ENCODE measurements around the gene EIF4E2. TPM values are rescaled to one million over a fixed set of nuclear protein-coding genes. Genes with fewer than 3 reads are reported as not detected.
A peak's percentile ranks its signal among the peaks of the same experiment; 100 is the strongest.

Gene EIF4E2
- total RNA-seq, 1 experiment from 2014 or later, result 97.8 TPM

- no peak for TF ChIP-seq ESRRA (CRISPR knock-in tag; IDR thresholded peaks at IDR 0.05; ENCODE audit: borderline replicate concordance)
- TF ChIP-seq GABPB1 (CRISPR knock-in tag; IDR thresholded peaks at IDR 0.05), result no peak
- no peak for TF ChIP-seq ERG (CRISPR knock-in tag; IDR thresholded peaks at IDR 0.05)
- TF ChIP-seq, protein P1, sequence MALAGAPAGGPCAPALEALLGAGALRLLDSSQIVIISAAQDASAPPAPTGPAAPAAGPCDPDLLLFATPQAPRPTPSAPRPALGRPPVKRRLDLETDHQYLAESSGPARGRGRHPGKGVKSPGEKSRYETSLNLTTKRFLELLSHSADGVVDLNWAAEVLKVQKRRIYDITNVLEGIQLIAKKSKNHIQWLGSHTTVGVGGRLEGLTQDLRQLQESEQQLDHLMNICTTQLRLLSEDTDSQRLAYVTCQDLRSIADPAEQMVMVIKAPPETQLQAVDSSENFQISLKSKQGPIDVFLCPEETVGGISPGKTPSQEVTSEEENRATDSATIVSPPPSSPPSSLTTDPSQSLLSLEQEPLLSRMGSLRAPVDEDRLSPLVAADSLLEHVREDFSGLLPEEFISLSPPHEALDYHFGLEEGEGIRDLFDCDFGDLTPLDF (CRISPR knock-in tag; IDR thresholded peaks at IDR 0.05), result no peak
- no peak for TF ChIP-seq ZNF121 (CRISPR knock-in tag; IDR thresholded peaks at IDR 0.05)
- no peak for TF ChIP-seq JAZF1 (CRISPR knock-in tag; IDR thresholded peaks at IDR 0.05)
- no peak for TF ChIP-seq MYBL2 (CRISPR knock-in tag; IDR thresholded peaks at IDR 0.05)
- TF ChIP-seq OVOL2 (CRISPR knock-in tag; IDR thresholded peaks at IDR 0.05; ENCODE audit: borderline replicate concordance), result no peak
- TF ChIP-seq, protein P2, sequence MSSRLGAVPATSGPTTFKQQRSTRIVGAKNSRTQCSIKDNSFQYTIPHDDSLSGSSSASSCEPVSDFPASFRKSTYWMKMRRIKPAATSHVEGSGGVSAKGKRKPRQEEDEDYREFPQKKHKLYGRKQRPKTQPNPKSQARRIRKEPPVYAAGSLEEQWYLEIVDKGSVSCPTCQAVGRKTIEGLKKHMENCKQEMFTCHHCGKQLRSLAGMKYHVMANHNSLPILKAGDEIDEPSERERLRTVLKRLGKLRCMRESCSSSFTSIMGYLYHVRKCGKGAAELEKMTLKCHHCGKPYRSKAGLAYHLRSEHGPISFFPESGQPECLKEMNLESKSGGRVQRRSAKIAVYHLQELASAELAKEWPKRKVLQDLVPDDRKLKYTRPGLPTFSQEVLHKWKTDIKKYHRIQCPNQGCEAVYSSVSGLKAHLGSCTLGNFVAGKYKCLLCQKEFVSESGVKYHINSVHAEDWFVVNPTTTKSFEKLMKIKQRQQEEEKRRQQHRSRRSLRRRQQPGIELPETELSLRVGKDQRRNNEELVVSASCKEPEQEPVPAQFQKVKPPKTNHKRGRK (CRISPR knock-in tag; IDR thresholded peaks at IDR 0.05; ENCODE audit: borderline replicate concordance), result no peak
Observed at GRCh38 chr2:232504438-232504837, 46.1 kb upstream of the EIF4E2 start (continued).

DNA sequence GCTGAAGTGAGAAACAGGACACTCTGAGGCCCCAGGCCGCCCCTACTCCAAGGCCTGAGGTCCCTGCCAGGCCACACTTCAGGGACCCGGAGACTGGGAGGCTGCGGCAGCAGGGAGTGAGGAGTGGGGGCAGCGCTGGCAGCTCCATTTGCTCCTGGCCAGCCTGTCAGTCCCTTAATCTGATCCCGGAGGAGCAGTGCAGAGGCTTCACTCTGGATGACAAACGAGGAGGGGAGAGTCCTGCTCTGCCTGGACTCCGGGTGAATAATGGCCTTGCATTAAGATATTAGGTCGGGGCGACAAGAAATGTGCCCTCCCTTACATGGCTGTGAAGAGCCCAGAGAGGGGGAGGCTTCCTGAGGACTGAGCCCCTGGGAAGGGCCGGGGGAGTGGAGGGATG lies 44.6 kb upstream of the EIF4E2 start:
- ChIA-PET POLR2A (no interaction called here), CTCF (interaction anchor here (0.9 to 3.1 kb wide), 2 partner anchors 15 to 18 kb away, joined by 7 to 21 read pairs; partner anchors contain the start of gene PRSS56)
- no peaks in the 10 kb centered on the region for H3K36me3 Mint-ChIP-seq
- no peak for DNase-seq (ENCODE audit: low spot score)
- no peaks in the 10 kb centered on the region for H3K9me3 Mint-ChIP-seq
- peaks cover 45% of the 10 kb centered on the region for H3K27me3 Mint-ChIP-seq (ENCODE audit: low read depth)
- ATAC-seq, result peak; percentile 7; the same call in 1 of the 2 replicates
- no peak overlapping the region for H3K4me3 Mint-ChIP-seq
- no peak overlapping the region for H3K27ac Mint-ChIP-seq
- TF ChIP-seq ZNF232 (CRISPR knock-in tag; IDR thresholded peaks at IDR 0.05), result no peak
- no peak for TF ChIP-seq TEAD1 (CRISPR knock-in tag; IDR thresholded peaks at IDR 0.05)
- no peak for TF ChIP-seq ELF4 (CRISPR knock-in tag; IDR thresholded peaks at IDR 0.05; ENCODE audit: low read depth)
- TF ChIP-seq CREB1 (CRISPR knock-in tag; IDR thresholded peaks at IDR 0.05), result no peak
- TF ChIP-seq ZNF263 (CRISPR knock-in tag; IDR thresholded peaks at IDR 0.05; ENCODE audit: low read depth), result no peak
- TF ChIP-seq ZNF317 (CRISPR knock-in tag; IDR thresholded peaks at IDR 0.05; ENCODE audit: borderline replicate concordance, low read depth), result no peak
- TF ChIP-seq NFATC4 (CRISPR knock-in tag; IDR thresholded peaks at IDR 0.05), result no peak
- no peak for TF ChIP-seq ATF3 (CRISPR knock-in tag; conservative IDR thresholded peaks at IDR 0.05)
- TF ChIP-seq FOXK1 (CRISPR knock-in tag; IDR thresholded peaks at IDR 0.05), result no peak
- TF ChIP-seq RELA (CRISPR knock-in tag; IDR thresholded peaks at IDR 0.05; ENCODE audit: borderline replicate concordance), result no peak
- TF ChIP-seq ZNF671 (CRISPR knock-in tag; IDR thresholded peaks at IDR 0.05), result no peak
- no peak for TF ChIP-seq ZSCAN18 (CRISPR knock-in tag; IDR thresholded peaks at IDR 0.05)
- TF ChIP-seq ETV6 (CRISPR knock-in tag; IDR thresholded peaks at IDR 0.05), result no peak
- TF ChIP-seq, protein P2 (CRISPR knock-in tag; IDR thresholded peaks at IDR 0.05; ENCODE audit: borderline replicate concordance), result no peak
- TF ChIP-seq, protein P3, sequence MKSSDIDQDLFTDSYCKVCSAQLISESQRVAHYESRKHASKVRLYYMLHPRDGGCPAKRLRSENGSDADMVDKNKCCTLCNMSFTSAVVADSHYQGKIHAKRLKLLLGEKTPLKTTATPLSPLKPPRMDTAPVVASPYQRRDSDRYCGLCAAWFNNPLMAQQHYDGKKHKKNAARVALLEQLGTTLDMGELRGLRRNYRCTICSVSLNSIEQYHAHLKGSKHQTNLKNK (CRISPR knock-in tag; IDR thresholded peaks at IDR 0.05), result no peak
- no peak for TF ChIP-seq USF2 (CRISPR knock-in tag; IDR thresholded peaks at IDR 0.05)
- no peak for TF ChIP-seq RORB (CRISPR knock-in tag; IDR thresholded peaks at IDR 0.05)
- TF ChIP-seq NR3C1 (CRISPR knock-in tag; conservative IDR thresholded peaks at IDR 0.05; ENCODE audit: low read depth), result no peak
- no peak for TF ChIP-seq CTCF (IDR thresholded peaks at IDR 0.05)
- peaks cover 22% of the 10 kb centered on the region for H3K4me1 Mint-ChIP-seq

Data from WTC11 (cell line).